Measurements from ENCODE around the gene ZBTB38. TPM values are rescaled to one million over a fixed set of nuclear protein-coding genes. Genes with fewer than 3 reads are reported as not detected.

ZBTB38 gene
- total RNA-seq, 3 donors from 2014 or later (not counting 1 experiment from before 2014, with no cell fraction given), result 40.3 to 68.3 (median 56.7) TPM

DNA sequence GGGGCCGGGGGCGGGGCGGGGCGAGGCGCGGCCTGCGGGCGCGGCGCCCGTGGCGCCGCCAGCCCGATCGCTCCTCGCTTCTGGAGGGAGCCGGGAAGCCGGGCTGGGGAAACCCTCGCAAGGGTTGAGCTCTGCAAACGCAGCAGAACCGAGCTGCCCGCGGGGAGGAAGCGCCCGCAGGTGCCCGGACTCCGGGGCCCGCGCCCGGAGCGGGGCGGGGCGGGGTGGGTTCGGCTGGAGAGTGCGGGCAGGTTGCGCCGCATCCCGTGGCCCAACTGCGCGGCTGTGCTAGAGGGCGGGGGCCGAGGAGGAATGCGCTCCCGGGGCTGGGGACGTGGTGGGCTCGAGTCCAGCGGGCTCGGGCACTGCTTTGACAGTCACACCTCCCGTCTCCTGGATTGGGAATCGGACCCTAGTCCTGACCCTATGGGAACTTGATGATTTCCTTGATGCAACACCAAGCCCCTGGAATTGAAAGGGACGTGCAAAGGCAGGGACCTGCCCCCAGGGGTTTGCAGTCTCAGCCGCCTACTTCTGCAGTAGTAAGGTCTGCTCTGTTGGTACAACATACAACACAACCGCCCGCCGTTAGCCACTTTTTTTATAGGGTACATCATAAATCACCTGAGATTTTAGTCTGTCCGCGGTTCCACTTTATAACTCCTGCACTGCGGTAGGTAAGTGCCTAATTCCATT lies 34.3 kb downstream of the ZBTB38 start:
- H3K27ac ChIP-seq (ENCODE audit: low read length), result peak overlapping the region; percentile 48
- intact Hi-C loops (cut with micrococcal nuclease), result loop anchor here (5.0 kb wide), 1 partner anchor 40 kb away; no protein-coding TSS in a partner anchor
- ATAC-seq (peak; percentile 60 to 70 (median 62)), DNase-seq (peak; percentile 44 to 67)
- no peaks in the 10 kb centered on the region for H3K9me3 Mint-ChIP-seq
- peaks cover 37 to 38% of the 10 kb centered on the region in 2 donors for H3K4me1 Mint-ChIP-seq
- H3K27me3 Mint-ChIP-seq (ENCODE audit: low read depth in 2 of 2), result no peaks in the 10 kb centered on the region
- H3K9me3 ChIP-seq (ENCODE audit: control insufficient read depth, insufficient read depth, low read length), result no peaks in the 10 kb centered on the region
- H3K27me3 ChIP-seq (ENCODE audit: control insufficient read depth, insufficient read depth, low read length), result no peaks in the 10 kb centered on the region
- peaks cover 9% of the 10 kb centered on the region for H3K36me3 Mint-ChIP-seq
- 1% methylated on average over 58 of the region's 58 CpGs for WGBS (ENCODE audit: insufficient coverage)
- TF ChIP-seq, protein P1, sequence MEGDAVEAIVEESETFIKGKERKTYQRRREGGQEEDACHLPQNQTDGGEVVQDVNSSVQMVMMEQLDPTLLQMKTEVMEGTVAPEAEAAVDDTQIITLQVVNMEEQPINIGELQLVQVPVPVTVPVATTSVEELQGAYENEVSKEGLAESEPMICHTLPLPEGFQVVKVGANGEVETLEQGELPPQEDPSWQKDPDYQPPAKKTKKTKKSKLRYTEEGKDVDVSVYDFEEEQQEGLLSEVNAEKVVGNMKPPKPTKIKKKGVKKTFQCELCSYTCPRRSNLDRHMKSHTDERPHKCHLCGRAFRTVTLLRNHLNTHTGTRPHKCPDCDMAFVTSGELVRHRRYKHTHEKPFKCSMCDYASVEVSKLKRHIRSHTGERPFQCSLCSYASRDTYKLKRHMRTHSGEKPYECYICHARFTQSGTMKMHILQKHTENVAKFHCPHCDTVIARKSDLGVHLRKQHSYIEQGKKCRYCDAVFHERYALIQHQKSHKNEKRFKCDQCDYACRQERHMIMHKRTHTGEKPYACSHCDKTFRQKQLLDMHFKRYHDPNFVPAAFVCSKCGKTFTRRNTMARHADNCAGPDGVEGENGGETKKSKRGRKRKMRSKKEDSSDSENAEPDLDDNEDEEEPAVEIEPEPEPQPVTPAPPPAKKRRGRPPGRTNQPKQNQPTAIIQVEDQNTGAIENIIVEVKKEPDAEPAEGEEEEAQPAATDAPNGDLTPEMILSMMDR (IDR thresholded peaks at IDR 0.05), result no peak
- H3K4me3 ChIP-seq (ENCODE audit: low read length), result peak overlapping the region; percentile 66
- peaks cover 19% of the 10 kb centered on the region for H3K4me1 ChIP-seq (ENCODE audit: control insufficient read depth, insufficient read depth, low read length)
- peak overlapping the region; percentile 85 to 89 for H3K27ac Mint-ChIP-seq
- peaks cover 22% of the 10 kb centered on the region for H3K36me3 ChIP-seq (ENCODE audit: control insufficient read depth, insufficient read depth, low read length)
- H3K4me3 Mint-ChIP-seq, result peak overlapping the region; percentile 86

DNA sequence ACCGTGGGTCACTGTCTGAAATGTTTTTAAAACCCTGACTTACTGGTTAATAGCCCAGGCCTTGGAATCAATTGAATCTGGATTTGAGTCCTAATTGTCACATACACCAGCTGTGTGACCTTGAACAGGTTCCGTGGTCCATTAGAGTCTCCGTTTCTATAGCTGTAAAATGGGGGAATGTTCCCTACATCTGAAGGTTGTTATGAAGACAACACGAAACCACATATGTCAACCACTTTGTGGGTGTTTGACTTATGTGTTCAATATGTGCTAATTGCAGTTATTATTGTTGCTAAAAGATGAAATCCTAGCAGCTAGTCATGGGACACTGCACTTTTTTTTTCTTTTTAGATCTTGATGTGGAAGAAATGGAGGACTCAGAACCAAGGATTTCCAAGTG lies 35.3 kb downstream of the ZBTB38 start:
- WGBS (ENCODE audit: insufficient coverage), result 46% methylated on average over 3 of the region's 4 CpGs
- H3K9me3 ChIP-seq (ENCODE audit: control insufficient read depth, insufficient read depth, low read length), result no peaks in the 10 kb centered on the region
- H3K27ac ChIP-seq (ENCODE audit: low read length), result peak overlapping the region; percentile 34
- H3K4me3 Mint-ChIP-seq, result peak overlapping the region; percentile 86
- peaks cover 37 to 40% of the 10 kb centered on the region in 2 donors for H3K4me1 Mint-ChIP-seq
- no peaks in the 10 kb centered on the region for H3K9me3 Mint-ChIP-seq
- no peaks in the 10 kb centered on the region for H3K27me3 Mint-ChIP-seq (ENCODE audit: low read depth in 2 of 2)
- H3K4me3 ChIP-seq (ENCODE audit: low read length), result peak overlapping the region; percentile 66
- H3K27me3 ChIP-seq (ENCODE audit: control insufficient read depth, insufficient read depth, low read length), result no peaks in the 10 kb centered on the region
- TF ChIP-seq, protein P1 (IDR thresholded peaks at IDR 0.05), result no peak
- ATAC-seq (peak; percentile 24 to 40 (median 34)), DNase-seq (peak in 1 of 2 donors; percentile 72)
- peak overlapping the region; percentile 85 to 89 for H3K27ac Mint-ChIP-seq
- H3K36me3 Mint-ChIP-seq, result peaks cover 9% of the 10 kb centered on the region
- intact Hi-C loops (cut with micrococcal nuclease), result loop anchor here (5.0 kb wide), 1 partner anchor 39 kb away; no protein-coding TSS in a partner anchor
- H3K4me1 ChIP-seq (ENCODE audit: control insufficient read depth, insufficient read depth, low read length), result peaks cover 19% of the 10 kb centered on the region
- H3K36me3 ChIP-seq (ENCODE audit: control insufficient read depth, insufficient read depth, low read length), result peaks cover 25% of the 10 kb centered on the region

DNA sequence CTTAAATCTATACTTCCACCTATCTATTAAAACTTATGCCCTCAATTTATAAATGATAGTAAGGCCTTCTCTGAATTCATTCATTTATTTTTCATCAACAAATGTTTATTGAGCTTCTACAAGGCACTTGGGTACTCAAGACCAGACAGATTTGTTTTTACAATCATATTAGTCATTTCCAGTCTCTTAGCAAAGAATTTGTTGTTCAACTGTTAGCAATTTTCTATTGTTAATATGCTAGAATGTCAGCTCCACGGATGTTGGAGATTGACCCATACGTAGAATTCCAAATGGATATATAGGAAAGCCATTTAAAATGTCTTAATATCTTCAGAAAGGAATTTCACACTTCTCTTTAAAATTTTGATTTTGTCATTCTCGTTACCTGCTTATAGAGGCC lies 36.7 kb downstream of the ZBTB38 start:
- H3K36me3 ChIP-seq (ENCODE audit: control insufficient read depth, insufficient read depth, low read length), result peaks cover 25% of the 10 kb centered on the region
- intact Hi-C loops (cut with micrococcal nuclease), result no loop called here
- DNase-seq (no peak), ATAC-seq (no peak)
- 100% methylated on average over 1 of the region's 3 CpGs for WGBS (ENCODE audit: insufficient coverage)
- H3K27me3 ChIP-seq (ENCODE audit: control insufficient read depth, insufficient read depth, low read length), result no peaks in the 10 kb centered on the region
- Mint-ChIP-seq H3K4me1 (peaks cover 46 to 52% of the 10 kb centered on the region in 2 donors), H3K27ac (peak overlapping the region in 1 of 2 donors; percentile 89), H3K27me3 (ENCODE audit: low read depth in 2 of 2) (no peaks in the 10 kb centered on the region), H3K4me3 (no peak overlapping the region), H3K9me3 (no peaks in the 10 kb centered on the region), H3K36me3 (peaks cover 9% of the 10 kb centered on the region)
- no peaks in the 10 kb centered on the region for H3K9me3 ChIP-seq (ENCODE audit: control insufficient read depth, insufficient read depth, low read length)
- H3K4me1 ChIP-seq (ENCODE audit: control insufficient read depth, insufficient read depth, low read length), result peaks cover 31% of the 10 kb centered on the region
- H3K27ac ChIP-seq (ENCODE audit: low read length), result no peak overlapping the region
- H3K4me3 ChIP-seq (ENCODE audit: low read length), result no peak overlapping the region
- TF ChIP-seq, protein P1 (IDR thresholded peaks at IDR 0.05), result no peak

All from natural killer cell (primary cell).